Measurements from ENCODE around the gene TMEM125. TPM values are rescaled to one million over a fixed set of nuclear protein-coding genes. Genes with fewer than 3 reads are reported as not detected.

The TMEM125 gene
- total RNA-seq, 1 experiment from 2014 or later, result 24.4 TPM

GRCh38 chr1:43312663-43313515, 43.1 kb downstream of the TMEM125 start:
- H3K27ac Mint-ChIP-seq (ENCODE audit: unreplicated experiment), result no peak overlapping the region
- peaks cover 38% of the 10 kb centered on the region for H3K27me3 Mint-ChIP-seq (ENCODE audit: unreplicated experiment)
- CTCF ChIA-PET, result no interaction called here

GRCh38 chr1:43313771-43314170, 44.0 kb downstream of the TMEM125 start:
- Mint-ChIP-seq H3K27ac (ENCODE audit: unreplicated experiment) (no peak overlapping the region), H3K36me3 (ENCODE audit: insufficient read depth, unreplicated experiment) (peaks cover 5% of the 10 kb centered on the region), H3K27me3 (ENCODE audit: unreplicated experiment) (peaks cover 34% of the 10 kb centered on the region), H3K4me3 (ENCODE audit: low read depth, unreplicated experiment) (no peak overlapping the region), H3K4me1 (ENCODE audit: low read depth, unreplicated experiment) (no peaks in the 10 kb centered on the region), H3K9me3 (ENCODE audit: low read depth, unreplicated experiment) (no peaks in the 10 kb centered on the region)
- CTCF ChIA-PET, result no interaction called here
- intact Hi-C loops (cut with micrococcal nuclease; ENCODE audit: unreplicated experiment), result no loop called here
- no peak for DNase-seq
- BruUV-seq (replicated peaks), result no TSS peak
- no peak for TF ChIP-seq CTCF (IDR thresholded peaks at IDR 0.05; ENCODE audit: unreplicated experiment)

More at GRCh38 chr1:43312663-43313515, 43.1 kb downstream of the TMEM125 start:
- intact Hi-C loops (cut with micrococcal nuclease; ENCODE audit: unreplicated experiment), result no loop called here
- no peak for TF ChIP-seq CTCF (IDR thresholded peaks at IDR 0.05; ENCODE audit: unreplicated experiment)
- no peaks in the 10 kb centered on the region for H3K9me3 Mint-ChIP-seq (ENCODE audit: low read depth, unreplicated experiment)
- no peak overlapping the region for H3K4me3 Mint-ChIP-seq (ENCODE audit: low read depth, unreplicated experiment)
- no peak for DNase-seq
- BruUV-seq (replicated peaks), result no TSS peak
- H3K36me3 Mint-ChIP-seq (ENCODE audit: insufficient read depth, unreplicated experiment), result peaks cover 5% of the 10 kb centered on the region
- no peaks in the 10 kb centered on the region for H3K4me1 Mint-ChIP-seq (ENCODE audit: low read depth, unreplicated experiment)

- no TSS peak for BruUV-seq (replicated peaks)
- no peak overlapping the region for H3K4me3 Mint-ChIP-seq (ENCODE audit: low read depth, unreplicated experiment)
- peaks cover 34% of the 10 kb centered on the region for H3K27me3 Mint-ChIP-seq (ENCODE audit: unreplicated experiment)
- H3K36me3 Mint-ChIP-seq (ENCODE audit: insufficient read depth, unreplicated experiment), result peaks cover 5% of the 10 kb centered on the region
- DNase-seq, result no peak
- no peaks in the 10 kb centered on the region for H3K9me3 Mint-ChIP-seq (ENCODE audit: low read depth, unreplicated experiment)
- intact Hi-C loops (cut with micrococcal nuclease; ENCODE audit: unreplicated experiment), result no loop called here
- H3K4me1 Mint-ChIP-seq (ENCODE audit: low read depth, unreplicated experiment), result no peaks in the 10 kb centered on the region
- CTCF ChIA-PET, result no interaction called here
- H3K27ac Mint-ChIP-seq (ENCODE audit: unreplicated experiment), result no peak overlapping the region
- TF ChIP-seq CTCF (IDR thresholded peaks at IDR 0.05; ENCODE audit: unreplicated experiment), result no peak
Measured at GRCh38 chr1:43314233-43314632, 44.5 kb downstream of the TMEM125 start.

GRCh38 chr1:43315481-43315880, 45.7 kb downstream of the TMEM125 start:
- no peaks in the 10 kb centered on the region for H3K4me1 Mint-ChIP-seq (ENCODE audit: low read depth, unreplicated experiment)
- DNase-seq, result no peak

More at GRCh38 chr1:43315481-43315880, 45.7 kb downstream of the TMEM125 start:
- H3K9me3 Mint-ChIP-seq (ENCODE audit: low read depth, unreplicated experiment), result no peaks in the 10 kb centered on the region
- H3K27ac Mint-ChIP-seq (ENCODE audit: unreplicated experiment), result no peak overlapping the region
- CTCF ChIA-PET, result no interaction called here
- H3K27me3 Mint-ChIP-seq (ENCODE audit: unreplicated experiment), result peaks cover 23% of the 10 kb centered on the region
- TF ChIP-seq CTCF (IDR thresholded peaks at IDR 0.05; ENCODE audit: unreplicated experiment), result no peak
- BruUV-seq (replicated peaks), result no TSS peak
- no peak overlapping the region for H3K4me3 Mint-ChIP-seq (ENCODE audit: low read depth, unreplicated experiment)
- intact Hi-C loops (cut with micrococcal nuclease; ENCODE audit: unreplicated experiment), result no loop called here
- H3K36me3 Mint-ChIP-seq (ENCODE audit: insufficient read depth, unreplicated experiment), result peaks cover 5% of the 10 kb centered on the region

Measured in Calu3 (cell line).